H9 (cell line): ENCODE data around the gene MT2A. TPM values are rescaled to one million over a fixed set of nuclear protein-coding genes. Genes with fewer than 3 reads are reported as not detected.

Experiments used
- DNase-seq: peaks from one replicate; pipeline ENCODE4 v3.0.0-alpha.2; 2017
- H2AFZ ChIP-seq: one replicate; pipeline ENCODE4 v1.6.1; 2013; ENCODE audit warnings: mild to moderate bottlenecking, low read length, control low read depth, moderate library complexity
- H2AK5ac ChIP-seq: 2 replicates; pipeline ENCODE4 v1.6.1; 2013; ENCODE audit warnings: low read length, control low read depth, mixed read lengths; ENCODE audit not compliant: insufficient read length
- H2BK120ac ChIP-seq: one replicate; pipeline ENCODE4 v1.6.1; 2013; ENCODE audit warnings: low read depth, mild to moderate bottlenecking, low read length, control low read depth, inconsistent platforms; ENCODE audit not compliant: poor library complexity, severe bottlenecking
- H2BK12ac ChIP-seq: 2 replicates; pipeline ENCODE4 v1.6.1; 2013; ENCODE audit warnings: low read length, control low read depth, mixed read lengths, low read depth; ENCODE audit not compliant: insufficient read length
- H2BK15ac ChIP-seq: 2 replicates; pipeline ENCODE4 v1.6.1; 2013; ENCODE audit warnings: low read depth, low read length, control low read depth
- H2BK20ac ChIP-seq: one replicate; pipeline ENCODE4 v1.6.1; 2013; ENCODE audit warnings: low read depth, mild to moderate bottlenecking, low read length, control low read depth, inconsistent platforms; ENCODE audit not compliant: poor library complexity, severe bottlenecking
- H2BK5ac ChIP-seq: 2 replicates; pipeline ENCODE4 v1.6.1; 2013; ENCODE audit warnings: low read length, control low read depth, mixed read lengths; ENCODE audit not compliant: insufficient read length
- H3K14ac ChIP-seq: 2 replicates; pipeline ENCODE4 v1.6.1; 2013; ENCODE audit warnings: low read length, control low read depth; ENCODE audit not compliant: insufficient read depth
- H3K18ac ChIP-seq: 2 replicates; pipeline ENCODE4 v1.6.1; 2013; ENCODE audit warnings: low read depth, mild to moderate bottlenecking, mixed read lengths, low read length, control low read depth; ENCODE audit not compliant: insufficient read length
- H3K23ac ChIP-seq: 2 replicates; pipeline ENCODE4 v1.6.1; 2013; ENCODE audit warnings: low read length, control low read depth, mixed read lengths, low read depth; ENCODE audit not compliant: insufficient read length
- H3K23me2 ChIP-seq: 2 replicates; pipeline ENCODE4 v1.6.1; 2013; ENCODE audit warnings: low read depth, mild to moderate bottlenecking, mixed read lengths, low read length, control low read depth; ENCODE audit not compliant: insufficient read length, poor library complexity, severe bottlenecking
- H3K27ac ChIP-seq: 2 replicates; pipeline ENCODE4 v1.5.1; 2013; ENCODE audit warnings: low read length, control low read depth, mixed read lengths, low read depth; ENCODE audit not compliant: insufficient read length
- H3K27me3 ChIP-seq: 2 replicates; pipeline ENCODE4 v1.6.1; 2013; ENCODE audit warnings: low read length, control low read depth, inconsistent platforms; ENCODE audit not compliant: insufficient read depth
- H3K4ac ChIP-seq: 2 replicates; pipeline ENCODE4 v1.6.1; 2013; ENCODE audit warnings: low read depth, mild to moderate bottlenecking, control low read depth, inconsistent platforms, low read length, moderate library complexity
- H3K4me1 ChIP-seq: 2 replicates; pipeline ENCODE4 v1.6.1; 2013; ENCODE audit warnings: low read length, control low read depth, inconsistent platforms; ENCODE audit not compliant: insufficient read depth
- H3K4me2 ChIP-seq: 2 replicates; pipeline ENCODE4 v1.6.1; 2013; ENCODE audit warnings: low read length, control low read depth, mixed read lengths; ENCODE audit not compliant: insufficient read length, insufficient read depth
- H3K56ac ChIP-seq: 2 replicates; pipeline ENCODE4 v1.6.1; 2013; ENCODE audit warnings: low read depth, mild to moderate bottlenecking, mixed read lengths, low read length, control low read depth; ENCODE audit not compliant: insufficient read length
- H3K79me1 ChIP-seq: 2 replicates; pipeline ENCODE4 v1.6.1; 2013; ENCODE audit warnings: low read depth, mild to moderate bottlenecking, moderate library complexity, low read length, control low read depth, inconsistent platforms; ENCODE audit not compliant: insufficient read depth, poor library complexity, severe bottlenecking
- H3K79me2 ChIP-seq: 2 replicates; pipeline ENCODE4 v1.6.1; 2013; ENCODE audit warnings: low read length, control low read depth, inconsistent platforms; ENCODE audit not compliant: insufficient read depth
- H3K9ac ChIP-seq: 2 replicates; pipeline ENCODE4 v1.6.1; 2013; ENCODE audit warnings: low read length, control low read depth, mixed read lengths; ENCODE audit not compliant: insufficient read length; ENCODE audit errors: extremely low read depth
- H3K9me3 ChIP-seq: one replicate; pipeline ENCODE4 v1.6.1; 2013; ENCODE audit warnings: low read depth, low read length, inconsistent platforms; ENCODE audit not compliant: control insufficient read depth
- H3T11ph ChIP-seq: one replicate; pipeline ENCODE4 v1.6.1; 2013; ENCODE audit warnings: mild to moderate bottlenecking, low read length, control low read depth, inconsistent platforms
- H4K20me1 ChIP-seq: one replicate; pipeline ENCODE4 v1.6.1; 2013; ENCODE audit not compliant: control insufficient read depth, insufficient read length, insufficient read depth
- H4K5ac ChIP-seq: 2 replicates; pipeline ENCODE4 v1.6.1; 2013; ENCODE audit warnings: low read depth, mild to moderate bottlenecking, mixed read lengths, low read length, control low read depth; ENCODE audit not compliant: insufficient read length
- H4K8ac ChIP-seq: replicated peaks from 2 replicates; pipeline ENCODE4 v1.6.1; 2013; ENCODE audit warnings: low read length, control low read depth, mixed read lengths, low read depth; ENCODE audit not compliant: insufficient read length
- H4K91ac ChIP-seq: 2 replicates; pipeline ENCODE4 v1.6.1; 2013; ENCODE audit warnings: low read depth, mild to moderate bottlenecking, moderate library complexity, mixed read lengths, low read length, control low read depth; ENCODE audit not compliant: insufficient read length
- H3K27ac Mint-ChIP-seq, 3 experiments: 2 replicates in 2 of 3; 3 replicates in 1 of 3; pipeline ENCODE4 v1.8.0; 2020 to 2021; ENCODE audit warnings: mixed read lengths in 3 of 3, mild to moderate bottlenecking in 1 of 3, moderate library complexity in 1 of 3
- H3K27me3 Mint-ChIP-seq: 2 replicates; pipeline ENCODE4 v1.8.0; 2021; ENCODE audit warnings: low read depth, mild to moderate bottlenecking, moderate library complexity, mixed read lengths
- H3K36me3 Mint-ChIP-seq, 3 experiments: 2 replicates in 2 of 3; 3 replicates in 1 of 3; pipeline ENCODE4 v1.8.0; 2020 to 2021; ENCODE audit warnings: low read depth in 3 of 3, mixed read lengths in 3 of 3; ENCODE audit not compliant: insufficient read depth in 1 of 3
- H3K4me1 Mint-ChIP-seq, 2 experiments: 2 replicates each; pipeline ENCODE4 v1.8.0; 2020; ENCODE audit warnings: mixed read lengths in 2 of 2
- H3K4me3 Mint-ChIP-seq, 2 experiments: 2 replicates in 1 of 2; 3 replicates in 1 of 2; pipeline ENCODE4 v1.8.0; 2020 to 2021; ENCODE audit warnings: mild to moderate bottlenecking in 2 of 2, mixed read lengths in 2 of 2, moderate library complexity in 1 of 2
- H3K9me3 Mint-ChIP-seq, 2 experiments: 2 replicates in 1 of 2; 3 replicates in 1 of 2; pipeline ENCODE4 v1.8.0; 2020; ENCODE audit warnings: mild to moderate bottlenecking in 2 of 2, mixed read lengths in 2 of 2, moderate library complexity in 1 of 2
- CTCF ChIP-seq: fragments of 200-600 bp; sonication (generic); conservative IDR thresholded peaks from 3 replicates; pipeline ENCODE4 v1.8.0; 2021; ENCODE audit warnings: antibody characterized with exemption, mild to moderate bottlenecking
- WGBS: extraction: QIAGEN DNeasy Blood & Tissue Kit; methylation state at CpG from one replicate; pipeline ENCODE4 v1.1.7; 2013; ENCODE audit warnings: missing lambda C conversion rate, low lambda C conversion rate, mixed read lengths; ENCODE audit not compliant: insufficient read length; ENCODE audit errors: extremely low coverage; 5-methylcytosine and 5-hydroxymethylcytosine counted together
- total RNA-seq: library from RNA; stranded (reverse); gene quantifications from 2 replicates; pipeline ENCODE4 v1.2.1, GENCODE V29; 2021

The MT2A gene
- total RNA-seq, 1 experiment from 2014 or later = 63.1 TPM

DNA sequence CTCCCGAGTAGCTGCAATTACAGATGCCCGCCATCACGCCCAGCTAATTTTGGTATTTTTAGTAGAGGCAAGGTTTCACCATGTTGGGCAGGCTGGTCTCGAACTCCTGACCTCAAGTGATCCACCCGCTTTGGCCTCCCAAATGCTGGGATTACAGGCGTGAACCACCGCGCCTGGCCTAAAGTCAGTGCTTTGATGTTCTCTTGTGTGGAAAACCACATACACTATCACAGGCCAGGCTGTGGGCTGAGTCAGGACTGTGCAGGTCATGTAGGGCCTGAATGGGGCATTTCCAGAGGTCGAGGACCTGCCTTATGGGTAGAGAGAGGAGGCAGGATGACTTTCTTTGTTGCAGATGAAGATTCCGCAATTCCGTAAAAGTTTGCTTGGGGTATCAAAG is 24.1 kb upstream of the MT2A start:
- Histone ChIP-seq H3K23me2 (peaks cover 5% of the 10 kb centered on the region), H3K4ac (no peak overlapping the region), H4K5ac (no peak overlapping the region), H3K9ac (no peak overlapping the region), H3K79me2 (no peaks in the 10 kb centered on the region), H2AFZ (no peak overlapping the region), H3K79me1 (no peaks in the 10 kb centered on the region), H3K4me1 (no peaks in the 10 kb centered on the region; the same call in 1 of the 2 replicates), H2BK15ac (no peak overlapping the region), H2BK120ac (no peak overlapping the region), H3K27ac (no peak overlapping the region), H2BK12ac (no peak overlapping the region), H3K23ac (no peak overlapping the region), H3K27me3 (peaks cover 6% of the 10 kb centered on the region; the same call in 1 of the 2 replicates), H3K56ac (no peak overlapping the region), H3K14ac (no peak overlapping the region), H4K91ac (no peak overlapping the region), H4K20me1 (no peaks in the 10 kb centered on the region), H2BK20ac (no peak overlapping the region), H3K18ac (no peak overlapping the region), H2BK5ac (no peak overlapping the region), H3K4me2 (no peak overlapping the region), H4K8ac (no peak overlapping the region), H2AK5ac (no peak overlapping the region), H3K9me3 (no peaks in the 10 kb centered on the region), H3T11ph (no peak overlapping the region)
- Mint-ChIP-seq H3K27me3 (peaks cover 84% of the 10 kb centered on the region), H3K4me1 (peaks cover 8 to 11% of the 10 kb centered on the region in 2 experiments), H3K9me3 (no peaks in the 10 kb centered on the region; a peak in 2 of 5 replicates), H3K27ac (no peak overlapping the region), H3K36me3 (no peaks in the 10 kb centered on the region), H3K4me3 (no peak overlapping the region)
- DNase-seq = no peak
- no CpG with 5 or more reads among the region's 11 CpGs for WGBS
- TF ChIP-seq CTCF = no peak
